Mesangial cell (primary cell): ENCODE measurements around the gene ANKRD30A. TPM values are rescaled to one million over a fixed set of nuclear protein-coding genes. Genes with fewer than 3 reads are reported as not detected.

Source experiments
- total RNA-seq: library from RNA; depleted of rRNA; stranded (reverse); fragments of >200 nt; gene quantifications from 2 replicates; pipeline ENCODE4 v1.2.3, GENCODE V29; 2015

The ANKRD30A gene, protein sequence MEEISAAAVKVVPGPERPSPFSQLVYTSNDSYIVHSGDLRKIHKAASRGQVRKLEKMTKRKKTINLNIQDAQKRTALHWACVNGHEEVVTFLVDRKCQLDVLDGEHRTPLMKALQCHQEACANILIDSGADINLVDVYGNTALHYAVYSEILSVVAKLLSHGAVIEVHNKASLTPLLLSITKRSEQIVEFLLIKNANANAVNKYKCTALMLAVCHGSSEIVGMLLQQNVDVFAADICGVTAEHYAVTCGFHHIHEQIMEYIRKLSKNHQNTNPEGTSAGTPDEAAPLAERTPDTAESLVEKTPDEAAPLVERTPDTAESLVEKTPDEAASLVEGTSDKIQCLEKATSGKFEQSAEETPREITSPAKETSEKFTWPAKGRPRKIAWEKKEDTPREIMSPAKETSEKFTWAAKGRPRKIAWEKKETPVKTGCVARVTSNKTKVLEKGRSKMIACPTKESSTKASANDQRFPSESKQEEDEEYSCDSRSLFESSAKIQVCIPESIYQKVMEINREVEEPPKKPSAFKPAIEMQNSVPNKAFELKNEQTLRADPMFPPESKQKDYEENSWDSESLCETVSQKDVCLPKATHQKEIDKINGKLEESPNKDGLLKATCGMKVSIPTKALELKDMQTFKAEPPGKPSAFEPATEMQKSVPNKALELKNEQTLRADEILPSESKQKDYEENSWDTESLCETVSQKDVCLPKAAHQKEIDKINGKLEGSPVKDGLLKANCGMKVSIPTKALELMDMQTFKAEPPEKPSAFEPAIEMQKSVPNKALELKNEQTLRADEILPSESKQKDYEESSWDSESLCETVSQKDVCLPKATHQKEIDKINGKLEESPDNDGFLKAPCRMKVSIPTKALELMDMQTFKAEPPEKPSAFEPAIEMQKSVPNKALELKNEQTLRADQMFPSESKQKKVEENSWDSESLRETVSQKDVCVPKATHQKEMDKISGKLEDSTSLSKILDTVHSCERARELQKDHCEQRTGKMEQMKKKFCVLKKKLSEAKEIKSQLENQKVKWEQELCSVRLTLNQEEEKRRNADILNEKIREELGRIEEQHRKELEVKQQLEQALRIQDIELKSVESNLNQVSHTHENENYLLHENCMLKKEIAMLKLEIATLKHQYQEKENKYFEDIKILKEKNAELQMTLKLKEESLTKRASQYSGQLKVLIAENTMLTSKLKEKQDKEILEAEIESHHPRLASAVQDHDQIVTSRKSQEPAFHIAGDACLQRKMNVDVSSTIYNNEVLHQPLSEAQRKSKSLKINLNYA (N-terminal part only)
- total RNA-seq: not detected in 2 replicates

GRCh38 chr10:37125191-37125732 is at the start of gene ANKRD30A:
TSS of gene ANKRD30A (plus strand) at chr10:37125598. CDS start at chr10:37125788, 190 bp downstream.

